OCI-LY3 (cell line): ENCODE data around the gene FSTL3.

Source experiments
- EZH2phosphoT487 ChIP-seq: fragments of 200-600 bp; shearing (Covaris generic); IDR thresholded peaks from 2 replicates; pipeline ENCODE4 v1.6.1; 2018; ENCODE audit warnings: antibody characterized with exemption, mixed run types, low read depth
- TF ChIP-seq, protein P1 (sequence below): fragments of 200-600, 300-600 bp; sonication (generic); IDR thresholded peaks from 2 replicates; pipeline ENCODE4 v1.5.1; 2014; ENCODE audit warnings: antibody characterized with exemption, low read length, low read depth

DNA sequence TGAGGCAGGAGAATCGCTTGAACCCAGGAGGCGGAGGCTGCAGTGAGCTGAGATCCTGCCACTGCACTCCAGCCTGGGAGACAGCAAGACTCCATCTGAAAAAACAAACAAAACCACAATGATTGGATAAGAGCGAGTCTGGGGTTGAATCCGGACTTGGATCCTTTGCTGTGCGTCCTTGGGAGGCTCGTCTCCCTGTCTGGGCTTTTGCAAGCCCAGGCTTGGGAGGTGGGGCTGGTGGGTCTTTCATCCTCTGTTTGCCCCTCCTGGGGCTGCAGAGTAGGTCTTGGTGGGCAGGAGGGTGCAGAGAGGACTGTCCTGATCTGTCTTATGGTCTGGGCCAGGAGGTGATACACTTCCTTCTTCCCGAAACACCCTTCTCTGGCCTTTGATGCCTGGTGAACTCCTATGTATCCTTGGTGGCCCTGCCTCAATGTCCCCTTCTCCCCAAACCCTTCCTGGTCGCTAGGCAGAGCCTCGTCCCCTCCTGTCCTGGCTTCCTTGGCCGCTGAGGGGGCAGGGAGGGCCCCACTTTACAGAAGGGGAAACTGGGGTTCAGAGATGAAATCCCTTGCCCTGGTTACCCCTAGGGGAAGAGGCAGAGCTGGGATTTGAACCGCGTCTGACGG is 49.4 kb downstream of the FSTL3 start:
- TF ChIP-seq, protein P1, sequence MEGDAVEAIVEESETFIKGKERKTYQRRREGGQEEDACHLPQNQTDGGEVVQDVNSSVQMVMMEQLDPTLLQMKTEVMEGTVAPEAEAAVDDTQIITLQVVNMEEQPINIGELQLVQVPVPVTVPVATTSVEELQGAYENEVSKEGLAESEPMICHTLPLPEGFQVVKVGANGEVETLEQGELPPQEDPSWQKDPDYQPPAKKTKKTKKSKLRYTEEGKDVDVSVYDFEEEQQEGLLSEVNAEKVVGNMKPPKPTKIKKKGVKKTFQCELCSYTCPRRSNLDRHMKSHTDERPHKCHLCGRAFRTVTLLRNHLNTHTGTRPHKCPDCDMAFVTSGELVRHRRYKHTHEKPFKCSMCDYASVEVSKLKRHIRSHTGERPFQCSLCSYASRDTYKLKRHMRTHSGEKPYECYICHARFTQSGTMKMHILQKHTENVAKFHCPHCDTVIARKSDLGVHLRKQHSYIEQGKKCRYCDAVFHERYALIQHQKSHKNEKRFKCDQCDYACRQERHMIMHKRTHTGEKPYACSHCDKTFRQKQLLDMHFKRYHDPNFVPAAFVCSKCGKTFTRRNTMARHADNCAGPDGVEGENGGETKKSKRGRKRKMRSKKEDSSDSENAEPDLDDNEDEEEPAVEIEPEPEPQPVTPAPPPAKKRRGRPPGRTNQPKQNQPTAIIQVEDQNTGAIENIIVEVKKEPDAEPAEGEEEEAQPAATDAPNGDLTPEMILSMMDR = no peak
- no peak for TF ChIP-seq EZH2phosphoT487
